ENCODE results near the gene OXER1. TPM values are rescaled to one million over a fixed set of nuclear protein-coding genes. Genes with fewer than 3 reads are reported as not detected.

The OXER1 gene
- total and polyA plus RNA-seq, 9 donors: 0.37 to 7.8 (median 5.8) TPM

GRCh38 chr2:42756150-42756775, 7.7 kb downstream of the OXER1 start:
- no peak for DNase-seq
- intact Hi-C loops (cut with DNase I): no loop called here
- no peaks in the 10 kb centered on the region for H3K36me3 ChIP-seq
- H3K4me1 ChIP-seq (ENCODE audit: insufficient read depth): peaks cover 12% of the 10 kb centered on the region
- H3K27me3 ChIP-seq: no peaks in the 10 kb centered on the region
- 74 to 77% (median 77%) methylated on average over 10 of the region's 10 CpGs for WGBS, 3 donors
- TF ChIP-seq POLR2A (IDR thresholded peaks at IDR 0.05) (no peak), EP300 (IDR thresholded peaks at IDR 0.05) (no peak)
- TF ChIP-seq, protein P1, sequence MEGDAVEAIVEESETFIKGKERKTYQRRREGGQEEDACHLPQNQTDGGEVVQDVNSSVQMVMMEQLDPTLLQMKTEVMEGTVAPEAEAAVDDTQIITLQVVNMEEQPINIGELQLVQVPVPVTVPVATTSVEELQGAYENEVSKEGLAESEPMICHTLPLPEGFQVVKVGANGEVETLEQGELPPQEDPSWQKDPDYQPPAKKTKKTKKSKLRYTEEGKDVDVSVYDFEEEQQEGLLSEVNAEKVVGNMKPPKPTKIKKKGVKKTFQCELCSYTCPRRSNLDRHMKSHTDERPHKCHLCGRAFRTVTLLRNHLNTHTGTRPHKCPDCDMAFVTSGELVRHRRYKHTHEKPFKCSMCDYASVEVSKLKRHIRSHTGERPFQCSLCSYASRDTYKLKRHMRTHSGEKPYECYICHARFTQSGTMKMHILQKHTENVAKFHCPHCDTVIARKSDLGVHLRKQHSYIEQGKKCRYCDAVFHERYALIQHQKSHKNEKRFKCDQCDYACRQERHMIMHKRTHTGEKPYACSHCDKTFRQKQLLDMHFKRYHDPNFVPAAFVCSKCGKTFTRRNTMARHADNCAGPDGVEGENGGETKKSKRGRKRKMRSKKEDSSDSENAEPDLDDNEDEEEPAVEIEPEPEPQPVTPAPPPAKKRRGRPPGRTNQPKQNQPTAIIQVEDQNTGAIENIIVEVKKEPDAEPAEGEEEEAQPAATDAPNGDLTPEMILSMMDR (IDR thresholded peaks at IDR 0.05): no peak
- no peaks in the 10 kb centered on the region for H3K9me3 ChIP-seq
- H3K4me3 ChIP-seq: no peak overlapping the region
- H3K27ac ChIP-seq: no peak overlapping the region

GRCh38 chr2:42755191-42755880, 8.6 kb downstream of the OXER1 start:
- no peak overlapping the region for H3K27ac ChIP-seq
- H3K36me3 ChIP-seq: no peaks in the 10 kb centered on the region
- TF ChIP-seq, protein P1 (IDR thresholded peaks at IDR 0.05): no peak
- TF ChIP-seq EP300 (IDR thresholded peaks at IDR 0.05) (no peak), POLR2A (IDR thresholded peaks at IDR 0.05) (no peak)
- no peak overlapping the region for H3K4me3 ChIP-seq
- DNase-seq: no peak
- H3K9me3 ChIP-seq: no peaks in the 10 kb centered on the region
- WGBS, 3 donors: 80 to 85% (median 85%) methylated on average over 14 of the region's 14 CpGs
- intact Hi-C loops (cut with DNase I): no loop called here
- H3K27me3 ChIP-seq: no peaks in the 10 kb centered on the region
- peaks cover 12% of the 10 kb centered on the region for H3K4me1 ChIP-seq (ENCODE audit: insufficient read depth)

GRCh38 chr2:42754776-42755140, 9.2 kb downstream of the OXER1 start:
- Histone ChIP-seq H3K9me3 (no peaks in the 10 kb centered on the region), H3K4me3 (no peak overlapping the region), H3K4me1 (ENCODE audit: insufficient read depth) (peaks cover 12% of the 10 kb centered on the region), H3K27ac (no peak overlapping the region), H3K27me3 (no peaks in the 10 kb centered on the region), H3K36me3 (no peaks in the 10 kb centered on the region)
- 78 to 83% (median 81%) methylated on average over 8 of the region's 8 CpGs for WGBS, 3 donors
- DNase-seq: no peak
- intact Hi-C loops (cut with DNase I): no loop called here
- no peak for TF ChIP-seq POLR2A (IDR thresholded peaks at IDR 0.05)
- TF ChIP-seq EP300 (IDR thresholded peaks at IDR 0.05): no peak
- TF ChIP-seq, protein P1 (IDR thresholded peaks at IDR 0.05): no peak

- peak in 1 of 5 donors; percentile 43 for DNase-seq
- Histone ChIP-seq H3K27me3 (no peaks in the 10 kb centered on the region), H3K9me3 (no peaks in the 10 kb centered on the region), H3K4me1 (ENCODE audit: insufficient read depth) (peaks cover 12% of the 10 kb centered on the region), H3K27ac (no peak overlapping the region), H3K4me3 (no peak overlapping the region), H3K36me3 (no peaks in the 10 kb centered on the region)
- TF ChIP-seq, protein P1 (IDR thresholded peaks at IDR 0.05): no peak
- TF ChIP-seq EP300 (IDR thresholded peaks at IDR 0.05) (no peak), POLR2A (IDR thresholded peaks at IDR 0.05) (no peak)
- WGBS, 3 donors: 41 to 47% (median 46%) methylated on average over 10 to 11 of the region's 11 CpGs
- intact Hi-C loops (cut with DNase I): no loop called here
These were observed 9.7 kb downstream of the OXER1 start for GRCh38 chr2:42754021-42754775.
